HG03439 (cell line): Measurements from ENCODE around the gene OSBPL3.

Source experiments
- ATAC-seq: cut with Tn5 transposase; IDR thresholded peaks from one replicate; pipeline ENCODE4 v1.9.1; 2021; ENCODE audit warnings: mild to moderate bottlenecking, moderate library complexity; ENCODE audit not compliant: unreplicated experiment

Gene OSBPL3

GRCh38 chr7:24899905-24900304 lies 80.1 kb downstream of the OSBPL3 start:
- no peak for ATAC-seq

GRCh38 chr7:24899161-24899560 lies 80.8 kb downstream of the OSBPL3 start:
- ATAC-seq = no peak

- no peak for ATAC-seq
These were observed 81.3 kb downstream of the OSBPL3 start for GRCh38 chr7:24898691-24899090.

GRCh38 chr7:24896031-24896501 lies 83.9 kb downstream of the OSBPL3 start:
- ATAC-seq = peak; percentile 78

- no peak for ATAC-seq
These were observed 85.4 kb downstream of the OSBPL3 start for GRCh38 chr7:24894429-24895221.

GRCh38 chr7:24891311-24891735 lies 88.7 kb downstream of the OSBPL3 start:
- ATAC-seq = no peak

GRCh38 chr7:24889611-24890010 lies 90.4 kb downstream of the OSBPL3 start:
- ATAC-seq = no peak

GRCh38 chr7:24888653-24889052 lies 91.3 kb downstream of the OSBPL3 start:
- no peak for ATAC-seq

- no peak for ATAC-seq
These were observed 94.3 kb downstream of the OSBPL3 start for GRCh38 chr7:24885716-24886115.

- no peak for ATAC-seq
These were observed 94.7 kb downstream of the OSBPL3 start for GRCh38 chr7:24885305-24885704.

- ATAC-seq = no peak
These were observed 95.6 kb downstream of the OSBPL3 start for GRCh38 chr7:24884401-24884800.

GRCh38 chr7:24883622-24884013 lies 96.4 kb downstream of the OSBPL3 start:
- ATAC-seq = no peak

GRCh38 chr7:24882989-24883621 lies 96.9 kb downstream of the OSBPL3 start:
- no peak for ATAC-seq

- ATAC-seq = no peak
These were observed 98.4 kb downstream of the OSBPL3 start for GRCh38 chr7:24881623-24882022.

GRCh38 chr7:24880886-24881285 lies 99.1 kb downstream of the OSBPL3 start:
- ATAC-seq = no peak

GRCh38 chr7:24879291-24879690 lies 100.7 kb downstream of the OSBPL3 start:
- ATAC-seq = no peak

- peak; percentile 92 for ATAC-seq
These were observed 102.1 kb downstream of the OSBPL3 start for GRCh38 chr7:24877790-24878311.

GRCh38 chr7:24874791-24875190 lies 105.2 kb downstream of the OSBPL3 start:
- no peak for ATAC-seq

- ATAC-seq = no peak
These were observed 106.0 kb downstream of the OSBPL3 start for GRCh38 chr7:24873944-24874343.

GRCh38 chr7:24871770-24872169 lies 108.2 kb downstream of the OSBPL3 start:
- no peak for ATAC-seq

- no peak for ATAC-seq
These were observed 109.2 kb downstream of the OSBPL3 start for GRCh38 chr7:24870766-24871165.

GRCh38 chr7:24869572-24869971 lies 110.4 kb downstream of the OSBPL3 start:
- no peak for ATAC-seq
